Endothelial cell of umbilical vein (primary cell): ENCODE results near the gene ANKRD16. TPM values are rescaled to one million over a fixed set of nuclear protein-coding genes. Genes with fewer than 3 reads are reported as not detected.

Source experiments
- BruUV-seq: library from RNA; stranded (reverse); fragments of 400-500 nt; replicated peaks from 2 replicates; lab custom pipeline; 2021; lab: Mats Ljungman, UMichigan
- CTCF ChIA-PET: fragments of 300-600, 350-600 bp; sonication (Branson Sonifier 250); formaldehyde crosslinking; loops from one replicate; lab custom pipeline; 2021; ENCODE audit warnings: antibody characterized with exemption, inconsistent platforms; lab: Charles Lee
- POLR2A ChIA-PET: fragments of 300-600, 350-600 bp; sonication (Branson Sonifier 250); formaldehyde crosslinking; loops from one replicate; lab custom pipeline; 2021; ENCODE audit warnings: antibody characterized with exemption, inconsistent platforms; lab: Charles Lee
- DNase-seq: peaks from one replicate; pipeline ENCODE4 v3.0.0-alpha.2; 2011; ENCODE audit warnings: low read depth, low spot score
- FAIRE-seq: peaks from 2 replicates; lab custom pipeline; 2011; peaks lifted over from hg19 to GRCh38; lab: Jason Lieb, UNC
- H2AFZ ChIP-seq: 2 replicates; pipeline ENCODE4 v1.6.0; 2012; ENCODE audit warnings: low read depth, low read length, control low read depth, inconsistent platforms
- H3K27ac ChIP-seq: 2 replicates; pipeline ENCODE4 v1.5.1; 2011; ENCODE audit warnings: low read depth, mild to moderate bottlenecking, control low read depth, low read length, moderate library complexity; ENCODE audit not compliant: insufficient read depth
- H3K27me3 ChIP-seq, 2 experiments: 2 replicates each; pipeline versions ENCODE4 v1.6.0 to v1.6.1; 2011; ENCODE audit warnings: low read length in 2 of 2, mixed read lengths in 1 of 2; ENCODE audit not compliant: control insufficient read depth in 2 of 2, insufficient read depth in 2 of 2
- H3K36me3 ChIP-seq, 2 experiments: 2 replicates in 1 of 2; 3 replicates in 1 of 2; pipeline ENCODE4 v1.5.1; 2011; ENCODE audit warnings: low read length in 2 of 2, mild to moderate bottlenecking in 1 of 2, moderate library complexity in 1 of 2; ENCODE audit not compliant: control insufficient read depth in 2 of 2, insufficient read depth in 2 of 2; ENCODE audit errors: extremely low read depth in 1 of 2
- H3K4me1 ChIP-seq: 3 replicates; pipeline ENCODE4 v1.5.1; 2011; ENCODE audit warnings: mild to moderate bottlenecking, low read length; ENCODE audit not compliant: control insufficient read depth, insufficient read depth; ENCODE audit errors: extremely low read depth
- H3K4me2 ChIP-seq: 2 replicates; pipeline ENCODE4 v1.6.1; 2011; ENCODE audit warnings: low read length, control low read depth, mixed read lengths; ENCODE audit not compliant: insufficient read depth
- H3K4me3 ChIP-seq, 3 experiments: fragments of 200-600 bp in 1 of 3; sonication (generic), shearing (Covaris generic) in 1 of 3; replicated peaks in 1 of 3; 2 replicates each; pipeline ENCODE4 v1.5.1; 2011 to 2016; ENCODE audit warnings: control low read depth in 3 of 3, low read length in 3 of 3, mild to moderate bottlenecking in 2 of 3, inconsistent platforms in 1 of 3, low read depth in 1 of 3, moderate library complexity in 1 of 3; ENCODE audit not compliant: insufficient read depth in 1 of 3
- H3K79me2 ChIP-seq: 2 replicates; pipeline ENCODE4 v1.6.0; 2012; ENCODE audit warnings: low read length, inconsistent platforms; ENCODE audit not compliant: control insufficient read depth, insufficient read depth
- H3K9ac ChIP-seq: replicated peaks from 2 replicates; pipeline ENCODE3; 2011; ENCODE audit warnings: low read length, control low read depth; ENCODE audit not compliant: insufficient read depth; ENCODE audit errors: extremely low read depth
- H3K9me1 ChIP-seq: replicated peaks from 3 replicates; pipeline ENCODE4 v1.6.0; 2011; ENCODE audit warnings: mild to moderate bottlenecking, low read length; ENCODE audit not compliant: control insufficient read depth, insufficient read depth; ENCODE audit errors: extremely low read depth
- H3K9me3 ChIP-seq: replicated peaks from 2 replicates; pipeline ENCODE4 v1.5.1; 2012; ENCODE audit warnings: low read length, inconsistent platforms; ENCODE audit not compliant: control insufficient read depth, insufficient read depth
- H4K20me1 ChIP-seq: replicated peaks from 2 replicates; pipeline ENCODE3; 2011; ENCODE audit warnings: mild to moderate bottlenecking, low read length; ENCODE audit not compliant: control insufficient read depth, insufficient read depth; ENCODE audit errors: extremely low read depth
- CTCF ChIP-seq, 2 donors: IDR thresholded peaks; 1 replicate in 1 of 2; 2 replicates in 1 of 2; pipeline ENCODE4 v1.5.1; 2011; ENCODE audit warnings: low read length in 2 of 2, mild to moderate bottlenecking in 2 of 2, moderate library complexity in 2 of 2, control low read depth in 1 of 2, inconsistent platforms in 1 of 2, low read depth in 1 of 2; ENCODE audit not compliant: insufficient read depth in 1 of 2; ENCODE audit errors: extremely low read depth in 1 of 2
- EZH2 ChIP-seq: IDR thresholded peaks from 2 replicates; pipeline ENCODE4 v1.6.1; 2012; ENCODE audit warnings: borderline replicate concordance, low read depth, mild to moderate bottlenecking, moderate library complexity, low read length, inconsistent platforms; ENCODE audit not compliant: severe bottlenecking
- FOS ChIP-seq: IDR thresholded peaks from 2 replicates; pipeline ENCODE4 v1.6.1; 2011; ENCODE audit warnings: mild to moderate bottlenecking, low read length, moderate library complexity, borderline replicate concordance; ENCODE audit not compliant: insufficient read depth
- GATA2 ChIP-seq: IDR thresholded peaks from 2 replicates; pipeline ENCODE4 v1.7.0; 2011; ENCODE audit warnings: low read depth, mild to moderate bottlenecking, moderate library complexity, mixed read lengths, low read length; ENCODE audit not compliant: insufficient read length, insufficient read depth
- JUN ChIP-seq: IDR thresholded peaks from 2 replicates; pipeline ENCODE4 v1.6.1; 2011; ENCODE audit warnings: borderline replicate concordance, low read depth; ENCODE audit not compliant: insufficient read length, insufficient read depth
- MYC ChIP-seq: IDR thresholded peaks from one replicate; pipeline ENCODE4 v1.6.1; 2011; ENCODE audit warnings: mild to moderate bottlenecking, low read depth, low read length
- POLR2A ChIP-seq: IDR thresholded peaks from 2 replicates; pipeline ENCODE4 v1.6.1; 2012; ENCODE audit warnings: low read depth, mild to moderate bottlenecking, control low read depth, low read length
- POLR2AphosphoS5 ChIP-seq: IDR thresholded peaks from 2 replicates; pipeline ENCODE4 v1.6.1; 2012; ENCODE audit warnings: low read depth, mild to moderate bottlenecking, control low read depth, low read length, moderate library complexity; ENCODE audit not compliant: insufficient read depth
- dilution Hi-C: fragments of 300-500 bp; cut with MboI; formaldehyde crosslinking; loops from one replicate; pipeline ENCODE4 v1.15.0; 2019; ENCODE audit warnings: low sequenced_read_pairs; ENCODE audit not compliant: extremely low pct_ligation_motif_present
- intact Hi-C: fragments of 100-400 bp; cut with micrococcal nuclease; formaldehyde crosslinking; loops from one replicate; pipeline ENCODE4 v1.10.0; 2022
- polyA plus RNA-seq, 4 experiments: library from polyadenylated mRNA; depleted of rRNA in 3 of 4; stranded (reverse) in 3 of 4; unstranded in 1 of 4; fragments of >200 nt; gene quantifications; 2 replicates each; pipeline versions ENCODE4 v1.2.1 to v1.2.3, GENCODE V29; 2011 to 2012; ENCODE audit warnings: missing spikeins in 1 of 4
- total RNA-seq: library from RNA; stranded (reverse); gene quantifications from 2 replicates; pipeline ENCODE4 v1.2.3, GENCODE V29; 2021

The ANKRD16 gene
- total and polyA plus RNA-seq, 2 donors (not counting 3 experiments of a cell fraction or from before 2014, with no cell fraction given): 6.9 to 8.0 TPM

DNA sequence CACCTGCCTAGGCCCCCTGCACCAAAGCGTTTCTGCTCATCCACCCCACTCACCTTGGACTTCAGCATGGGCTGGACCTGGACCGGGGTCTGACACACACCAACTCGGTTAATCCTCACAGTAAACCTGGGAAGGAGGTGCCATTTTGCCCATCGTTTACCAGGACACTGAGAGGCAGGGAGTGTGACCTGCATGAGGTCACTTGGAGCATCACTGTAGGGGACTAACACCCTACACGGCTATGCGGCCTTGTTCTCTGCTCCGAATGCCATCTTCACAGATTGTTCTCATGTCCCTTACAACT, 33.0 kb downstream of the ANKRD16 start:
- no peak overlapping the region for H2AFZ ChIP-seq
- no peaks in the 10 kb centered on the region for H3K27me3 ChIP-seq
- no peak overlapping the region for H3K4me2 ChIP-seq
- H3K9ac ChIP-seq: no peak overlapping the region
- POLR2A ChIA-PET: no interaction called here
- H3K4me3 ChIP-seq: no peak overlapping the region
- intact Hi-C loops (no loop called here), dilution Hi-C loops (no loop called here)
- no peaks in the 10 kb centered on the region for H4K20me1 ChIP-seq
- no peak overlapping the region for H3K27ac ChIP-seq
- H3K4me1 ChIP-seq: peaks cover 7% of the 10 kb centered on the region
- H3K36me3 ChIP-seq: no peaks in the 10 kb centered on the region
- DNase-seq (no peak), FAIRE-seq (no peak)
- CTCF ChIA-PET: no interaction called here
- TF ChIP-seq POLR2A (no peak), EZH2 (no peak), CTCF (IDR thresholded peaks at IDR 0.05; ENCODE audit: extremely low read depth in 1 of 2, insufficient read depth in 1 of 2, low read depth in 1 of 2, low read length in 2 of 2) (no peak), MYC (no peak), JUN (no peak), GATA2 (no peak), POLR2AphosphoS5 (no peak), FOS (no peak)
- H3K9me1 ChIP-seq: no peaks in the 10 kb centered on the region
- no peaks in the 10 kb centered on the region for H3K79me2 ChIP-seq
- no TSS peak for BruUV-seq
- H3K9me3 ChIP-seq: no peaks in the 10 kb centered on the region
